GM04503 (cell line): ENCODE results near the gene UBA5.
A peak's percentile ranks its signal among the peaks of the same experiment; 100 is the strongest.

Source experiments
- DNase-seq: peaks from one replicate; pipeline ENCODE4 v3.0.0-alpha.2; 2012; ENCODE audit warnings: low read depth

The UBA5 gene

GRCh38 chr3:132654721-132655120 is 5.4 kb upstream of the UBA5 start:
- DNase-seq: no peak

GRCh38 chr3:132655471-132655870 is 4.7 kb upstream of the UBA5 start:
- DNase-seq: no peak

GRCh38 chr3:132657869-132658747 is 2.0 kb upstream of the UBA5 start:
- DNase-seq: no peak

GRCh38 chr3:132659000-132659364 is 1.1 kb upstream of the UBA5 start:
- DNase-seq: no peak

GRCh38 chr3:132659365-132660051 is 621 bp upstream of the UBA5 start, which contains the start of gene ACAD11:
TSS of gene ACAD11 (minus strand) at chr3:132659809. CDS start at chr3:132659751, 58 bp downstream.
- peak; percentile 42 for DNase-seq

- DNase-seq: no peak
Observed at GRCh38 chr3:132660811-132661070, 612 bp downstream of the UBA5 start.

GRCh38 chr3:132661101-132661500 is 972 bp downstream of the UBA5 start:
- DNase-seq: no peak

- no peak for DNase-seq
Observed at GRCh38 chr3:132662212-132662611, 2.1 kb downstream of the UBA5 start.

- DNase-seq: no peak
Observed at GRCh38 chr3:132665230-132665745, 5.2 kb downstream of the UBA5 start.

- no peak for DNase-seq
Observed at GRCh38 chr3:132669256-132669777, 9.2 kb downstream of the UBA5 start.

- no peak for DNase-seq
Observed at GRCh38 chr3:132675408-132675807, 15.3 kb downstream of the UBA5 start.

GRCh38 chr3:132679911-132680310 is 19.8 kb downstream of the UBA5 start:
- DNase-seq: no peak

GRCh38 chr3:132681421-132681820 is 21.3 kb downstream of the UBA5 start:
- no peak for DNase-seq

- no peak for DNase-seq
Observed at GRCh38 chr3:132682201-132682600, 22.1 kb downstream of the UBA5 start.

- DNase-seq: no peak
Observed at GRCh38 chr3:132690040-132690439, 29.9 kb downstream of the UBA5 start.

GRCh38 chr3:132694991-132695390 is 34.9 kb downstream of the UBA5 start:
- no peak for DNase-seq

GRCh38 chr3:132695422-132695821 is 35.3 kb downstream of the UBA5 start:
- no peak for DNase-seq

- DNase-seq: no peak
Observed at GRCh38 chr3:132703733-132704132, 43.6 kb downstream of the UBA5 start.

GRCh38 chr3:132709761-132710160 is 49.6 kb downstream of the UBA5 start:
- no peak for DNase-seq

GRCh38 chr3:132710311-132710710 is 50.2 kb downstream of the UBA5 start:
- no peak for DNase-seq

- no peak for DNase-seq
Observed at GRCh38 chr3:132713977-132714727, 54.0 kb downstream of the UBA5 start.

- no peak for DNase-seq
Observed at GRCh38 chr3:132716372-132716771, 56.2 kb downstream of the UBA5 start.
